ENCODE data around the gene LRRC4C. TPM values are rescaled to one million over a fixed set of nuclear protein-coding genes. Genes with fewer than 3 reads are reported as not detected.

The LRRC4C gene
- total and polyA plus RNA-seq, 2 donors (not counting 1 experiment from before 2014, with no cell fraction given), result under 0.01 to 0.02 TPM

- Histone ChIP-seq H3K27ac (ENCODE audit: insufficient read depth, low read length) (no peak overlapping the region), H3K4me2 (ENCODE audit: extremely low read depth, insufficient read depth, low read length) (no peak overlapping the region), H3K79me2 (ENCODE audit: control insufficient read depth, insufficient read depth, low read length) (no peaks in the 10 kb centered on the region), H3K9ac (ENCODE audit: insufficient read depth, low read length) (no peak overlapping the region), H3K9me3 (ENCODE audit: control insufficient read depth, insufficient read depth, low read depth, low read length) (no peaks in the 10 kb centered on the region), H4K20me1 (ENCODE audit: control insufficient read depth, extremely low read depth, insufficient read depth, low read length) (no peaks in the 10 kb centered on the region), H3K4me3 (replicated peaks in 1 of 4; ENCODE audit: control extremely low read depth in 1 of 4, insufficient read depth in 1 of 4, low read depth in 3 of 4, low read length in 4 of 4) (no peak overlapping the region), H3K27me3 (ENCODE audit: control insufficient read depth, insufficient read depth, low read length) (no peaks in the 10 kb centered on the region), H3K4me1 (ENCODE audit: control insufficient read depth, extremely low read depth, insufficient read depth, low read length) (no peaks in the 10 kb centered on the region), H3K36me3 (ENCODE audit: control insufficient read depth, insufficient read depth, low read length) (no peaks in the 10 kb centered on the region), H2AFZ (ENCODE audit: low read length) (no peak overlapping the region)
- no peak for TF ChIP-seq CTCF (conservative IDR thresholded peaks at IDR 0.05 in 1 of 2, IDR thresholded peaks at IDR 0.05 in 1 of 2; ENCODE audit: low read depth in 1 of 2, low read length in 2 of 2)
- no peak for TF ChIP-seq EZH2 (IDR thresholded peaks at IDR 0.05; ENCODE audit: low read length, missing control alignments)
- DNase-seq (ENCODE audit: low read depth in 2 of 2), result no peak
Measured at GRCh38 chr11:41045266-41045665, 414.2 kb downstream of the LRRC4C start.

DNA sequence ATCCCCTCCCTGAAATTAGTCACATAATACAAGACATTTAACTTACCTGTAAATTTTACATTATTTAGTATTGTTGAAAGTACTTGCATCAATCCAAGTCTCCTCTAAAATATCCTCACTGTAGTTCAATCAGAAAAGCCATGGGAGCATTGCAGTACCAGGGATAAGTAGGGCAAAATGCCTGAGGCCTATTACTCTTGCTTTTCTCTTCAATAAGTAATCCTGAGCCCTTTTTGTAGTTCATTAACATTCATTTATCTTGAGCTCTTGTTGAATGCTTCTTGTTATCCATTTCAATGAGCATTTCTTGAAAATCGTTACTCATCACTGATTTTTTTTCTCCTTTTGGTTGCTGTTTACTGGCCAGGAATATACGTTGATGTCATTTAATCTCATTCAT is 414.7 kb downstream of the LRRC4C start:
- no peak overlapping the region for H3K4me2 ChIP-seq (ENCODE audit: extremely low read depth, insufficient read depth, low read length)
- H3K9me3 ChIP-seq (ENCODE audit: control insufficient read depth, insufficient read depth, low read depth, low read length), result no peaks in the 10 kb centered on the region
- DNase-seq (ENCODE audit: low read depth in 2 of 2), result no peak
- no peaks in the 10 kb centered on the region for H3K79me2 ChIP-seq (ENCODE audit: control insufficient read depth, insufficient read depth, low read length)
- H4K20me1 ChIP-seq (ENCODE audit: control insufficient read depth, extremely low read depth, insufficient read depth, low read length), result no peaks in the 10 kb centered on the region
- TF ChIP-seq EZH2 (IDR thresholded peaks at IDR 0.05; ENCODE audit: low read length, missing control alignments), result no peak
- no peak for TF ChIP-seq CTCF (conservative IDR thresholded peaks at IDR 0.05 in 1 of 2, IDR thresholded peaks at IDR 0.05 in 1 of 2; ENCODE audit: low read depth in 1 of 2, low read length in 2 of 2)
- no peak overlapping the region for H3K9ac ChIP-seq (ENCODE audit: insufficient read depth, low read length)
- no peak overlapping the region for H3K27ac ChIP-seq (ENCODE audit: insufficient read depth, low read length)
- H3K36me3 ChIP-seq (ENCODE audit: control insufficient read depth, insufficient read depth, low read length), result no peaks in the 10 kb centered on the region
- no peaks in the 10 kb centered on the region for H3K27me3 ChIP-seq (ENCODE audit: control insufficient read depth, insufficient read depth, low read length)
- H2AFZ ChIP-seq (ENCODE audit: low read length), result no peak overlapping the region
- no peak overlapping the region for H3K4me3 ChIP-seq (replicated peaks in 1 of 4; ENCODE audit: control extremely low read depth in 1 of 4, insufficient read depth in 1 of 4, low read depth in 3 of 4, low read length in 4 of 4)
- H3K4me1 ChIP-seq (ENCODE audit: control insufficient read depth, extremely low read depth, insufficient read depth, low read length), result no peaks in the 10 kb centered on the region

DNA sequence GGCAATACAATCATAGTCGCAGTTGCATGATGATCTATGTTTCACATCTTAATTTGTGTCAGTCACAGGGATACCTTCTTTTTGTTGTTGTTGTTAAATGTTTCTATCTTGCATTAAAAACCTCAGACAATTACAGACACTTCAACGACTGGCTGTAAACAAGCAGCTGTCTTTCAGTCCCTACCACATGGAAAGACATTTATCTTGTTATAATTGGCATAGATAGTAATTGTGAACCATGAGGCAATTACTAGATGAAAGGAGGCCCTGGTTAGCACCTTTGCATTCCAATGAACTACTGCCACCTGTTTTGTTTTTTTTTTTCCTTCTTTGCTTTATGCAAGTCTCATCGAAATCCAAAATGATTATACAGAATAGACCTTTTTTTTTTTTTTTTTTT is 416.8 kb downstream of the LRRC4C start:
- Histone ChIP-seq H3K27me3 (ENCODE audit: control insufficient read depth, insufficient read depth, low read length) (no peaks in the 10 kb centered on the region), H3K9ac (ENCODE audit: insufficient read depth, low read length) (no peak overlapping the region), H3K36me3 (ENCODE audit: control insufficient read depth, insufficient read depth, low read length) (no peaks in the 10 kb centered on the region), H3K4me3 (replicated peaks in 1 of 4; ENCODE audit: control extremely low read depth in 1 of 4, insufficient read depth in 1 of 4, low read depth in 3 of 4, low read length in 4 of 4) (no peak overlapping the region), H2AFZ (ENCODE audit: low read length) (no peak overlapping the region), H4K20me1 (ENCODE audit: control insufficient read depth, extremely low read depth, insufficient read depth, low read length) (no peaks in the 10 kb centered on the region), H3K9me3 (ENCODE audit: control insufficient read depth, insufficient read depth, low read depth, low read length) (no peaks in the 10 kb centered on the region), H3K4me2 (ENCODE audit: extremely low read depth, insufficient read depth, low read length) (no peak overlapping the region), H3K79me2 (ENCODE audit: control insufficient read depth, insufficient read depth, low read length) (no peaks in the 10 kb centered on the region), H3K4me1 (ENCODE audit: control insufficient read depth, extremely low read depth, insufficient read depth, low read length) (no peaks in the 10 kb centered on the region), H3K27ac (ENCODE audit: insufficient read depth, low read length) (no peak overlapping the region)
- TF ChIP-seq EZH2 (IDR thresholded peaks at IDR 0.05; ENCODE audit: low read length, missing control alignments) (no peak), CTCF (conservative IDR thresholded peaks at IDR 0.05 in 1 of 2, IDR thresholded peaks at IDR 0.05 in 1 of 2; ENCODE audit: low read depth in 1 of 2, low read length in 2 of 2) (no peak)
- no peak for DNase-seq (ENCODE audit: low read depth in 2 of 2)

Data from fibroblast of lung (primary cell).